ENCODE measurements around the gene GLIPR1L2.

DNA sequence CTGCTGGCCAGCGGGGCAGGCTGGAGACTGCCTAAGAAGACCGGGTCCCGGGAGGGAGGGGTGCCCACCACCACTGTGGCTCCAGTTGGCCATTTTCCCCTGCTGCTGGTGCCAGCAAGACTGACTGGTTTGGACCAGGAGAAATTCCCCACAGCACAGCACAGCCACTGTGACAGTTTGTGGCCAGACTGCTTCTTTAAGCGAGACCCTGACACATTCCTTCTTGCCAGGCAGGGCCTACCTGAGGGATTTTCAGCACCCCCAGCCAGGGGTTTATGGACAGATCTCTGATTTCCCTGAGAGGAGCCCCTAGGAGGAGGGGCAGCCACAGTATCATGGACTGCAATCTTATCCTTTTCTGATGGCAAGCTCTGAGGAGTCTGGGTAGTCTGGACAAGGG lies 40.9 kb upstream of the GLIPR1L2 start:
- TF ChIP-seq, protein P1, sequence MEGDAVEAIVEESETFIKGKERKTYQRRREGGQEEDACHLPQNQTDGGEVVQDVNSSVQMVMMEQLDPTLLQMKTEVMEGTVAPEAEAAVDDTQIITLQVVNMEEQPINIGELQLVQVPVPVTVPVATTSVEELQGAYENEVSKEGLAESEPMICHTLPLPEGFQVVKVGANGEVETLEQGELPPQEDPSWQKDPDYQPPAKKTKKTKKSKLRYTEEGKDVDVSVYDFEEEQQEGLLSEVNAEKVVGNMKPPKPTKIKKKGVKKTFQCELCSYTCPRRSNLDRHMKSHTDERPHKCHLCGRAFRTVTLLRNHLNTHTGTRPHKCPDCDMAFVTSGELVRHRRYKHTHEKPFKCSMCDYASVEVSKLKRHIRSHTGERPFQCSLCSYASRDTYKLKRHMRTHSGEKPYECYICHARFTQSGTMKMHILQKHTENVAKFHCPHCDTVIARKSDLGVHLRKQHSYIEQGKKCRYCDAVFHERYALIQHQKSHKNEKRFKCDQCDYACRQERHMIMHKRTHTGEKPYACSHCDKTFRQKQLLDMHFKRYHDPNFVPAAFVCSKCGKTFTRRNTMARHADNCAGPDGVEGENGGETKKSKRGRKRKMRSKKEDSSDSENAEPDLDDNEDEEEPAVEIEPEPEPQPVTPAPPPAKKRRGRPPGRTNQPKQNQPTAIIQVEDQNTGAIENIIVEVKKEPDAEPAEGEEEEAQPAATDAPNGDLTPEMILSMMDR (IDR thresholded peaks at IDR 0.05; ENCODE audit: low read length): no peak
- no peak for TF ChIP-seq EZH2 (optimal IDR thresholded peaks at IDR 0.05; ENCODE audit: low read depth, low read length)

Measured in MM.1S (cell line).